Caki2 (cell line): ENCODE data around the gene GNB1L. TPM values are rescaled to one million over a fixed set of nuclear protein-coding genes. Genes with fewer than 3 reads are reported as not detected.

Experiments used
- DNase-seq: peaks from one replicate; pipeline ENCODE4 v3.0.0-alpha.2; 2015; ENCODE audit warnings: low read depth
- in situ Hi-C: cut with HindIII; loops from 2 replicates; pipeline ENCODE4 v1.10.0; 2016; ENCODE audit warnings: low sequenced_read_pairs, low pct_unique_long_range_greater_than_20kb, mixed read lengths
- total RNA-seq: library from RNA; depleted of rRNA; stranded (reverse); fragments of >200 nt; shearing (Covaris generic); gene quantifications from 2 replicates; pipeline ENCODE4 v1.2.3, GENCODE V29; 2014; ENCODE audit warnings: low replicate concordance

Gene GNB1L
- total RNA-seq, 1 experiment from 2014 or later = 42.7 TPM

GRCh38 chr22:19870153-19871022 lies 15.7 kb upstream of the GNB1L start:
- DNase-seq = no peak
- in situ Hi-C loops = no loop called here

- no peak for DNase-seq
- in situ Hi-C loops = no loop called here
Observed at GRCh38 chr22:19869497-19870152, 15.0 kb upstream of the GNB1L start.

GRCh38 chr22:19868773-19869471 lies 14.2 kb upstream of the GNB1L start:
- DNase-seq = no peak
- in situ Hi-C loops = no loop called here

- in situ Hi-C loops = no loop called here
- DNase-seq = no peak
Observed at GRCh38 chr22:19868333-19868732, 13.7 kb upstream of the GNB1L start.

- no peak for DNase-seq
- in situ Hi-C loops = no loop called here
Observed at GRCh38 chr22:19867617-19868016, 12.9 kb upstream of the GNB1L start.

- no peak for DNase-seq
Observed at GRCh38 chr22:19866665-19867009, 12.0 kb upstream of the GNB1L start.

GRCh38 chr22:19865141-19865829 lies 10.6 kb upstream of the GNB1L start:
- DNase-seq = no peak
- in situ Hi-C loops = no loop called here

More at GRCh38 chr22:19866665-19867009, 12.0 kb upstream of the GNB1L start:
- in situ Hi-C loops = no loop called here

DNA sequence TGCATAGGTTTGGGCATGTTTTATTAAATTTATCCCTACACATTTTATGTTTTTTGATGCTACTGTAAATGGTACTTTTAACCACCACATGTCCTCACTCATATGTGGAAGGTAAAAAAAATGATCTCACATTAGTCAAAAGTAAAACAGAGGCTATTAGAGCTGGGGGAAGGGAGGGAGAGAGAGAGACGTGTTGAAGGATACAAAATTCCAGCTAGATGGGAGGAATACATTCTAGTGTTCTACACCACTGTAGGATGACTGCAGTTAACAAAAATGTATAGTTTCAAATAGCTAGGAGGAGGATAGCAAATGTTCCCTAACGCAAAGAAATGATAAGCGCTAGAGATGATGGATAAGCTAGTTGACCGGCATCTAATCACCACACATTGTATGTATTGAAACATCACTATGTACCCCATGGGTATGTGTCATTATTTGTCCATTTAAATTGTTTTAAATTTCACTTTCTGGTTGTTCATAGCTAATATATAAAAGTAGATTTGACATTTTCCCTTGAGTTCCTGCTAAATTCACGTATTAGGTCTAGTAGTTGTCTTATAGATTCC lies 9.9 kb upstream of the GNB1L start:
- DNase-seq = no peak
- in situ Hi-C loops = no loop called here

DNA sequence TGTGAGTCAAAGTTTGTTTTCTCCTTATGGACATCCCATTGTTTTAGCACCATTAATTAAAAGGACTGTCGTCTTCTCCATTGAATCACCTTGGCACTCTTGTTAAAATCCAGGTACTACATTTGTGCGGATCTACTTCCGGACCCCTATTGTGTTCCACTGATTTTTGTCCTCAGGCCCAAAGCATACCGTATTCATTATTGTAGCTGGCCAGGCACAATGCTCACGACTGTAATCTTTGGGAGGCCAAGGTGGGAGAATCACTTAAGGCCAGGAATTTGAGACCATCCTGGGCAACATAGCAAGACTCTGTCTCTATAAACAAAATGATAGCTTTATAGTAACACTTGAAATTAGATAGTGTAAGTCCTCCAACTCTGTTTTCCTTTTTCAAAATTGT lies 8.9 kb upstream of the GNB1L start:
- no peak for DNase-seq
- in situ Hi-C loops = no loop called here

- DNase-seq = no peak
- in situ Hi-C loops = no loop called here
Observed at GRCh38 chr22:19862619-19863246, 8.1 kb upstream of the GNB1L start.

DNA sequence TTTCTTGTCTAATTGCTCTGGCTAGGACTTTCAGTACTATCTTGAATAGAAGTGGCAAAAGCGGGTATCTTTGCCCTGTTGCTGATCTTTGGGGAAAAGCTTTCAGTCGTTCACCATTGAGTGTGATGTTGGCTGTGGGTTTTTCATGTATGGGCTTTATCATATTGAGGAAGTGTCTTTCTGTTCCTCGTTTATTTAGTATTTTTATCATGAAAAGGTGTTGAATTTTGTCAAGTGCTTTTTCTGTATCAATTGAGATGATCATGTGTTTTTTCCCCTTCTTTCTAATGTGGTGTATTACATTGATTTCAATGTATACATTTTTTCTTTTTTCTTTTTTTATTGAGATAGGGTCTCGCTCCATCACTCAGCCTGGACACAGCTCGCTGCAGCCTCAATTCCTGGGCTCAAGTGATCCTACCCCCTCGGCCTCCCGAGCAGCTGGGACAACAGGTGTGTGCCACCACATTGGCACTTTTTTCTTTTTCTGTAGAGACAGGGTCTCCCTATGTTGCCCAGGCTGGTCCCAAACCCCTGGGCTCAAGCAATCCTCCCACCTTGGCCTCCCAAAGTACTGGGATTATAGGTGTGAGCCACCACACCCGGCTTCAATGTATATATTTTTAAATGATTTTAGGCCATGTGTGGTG lies 5.3 kb upstream of the GNB1L start:
- no peak for DNase-seq
- in situ Hi-C loops = no loop called here

GRCh38 chr22:19857382-19857781 lies 2.7 kb upstream of the GNB1L start:
- no peak for DNase-seq
- in situ Hi-C loops = no loop called here

DNA sequence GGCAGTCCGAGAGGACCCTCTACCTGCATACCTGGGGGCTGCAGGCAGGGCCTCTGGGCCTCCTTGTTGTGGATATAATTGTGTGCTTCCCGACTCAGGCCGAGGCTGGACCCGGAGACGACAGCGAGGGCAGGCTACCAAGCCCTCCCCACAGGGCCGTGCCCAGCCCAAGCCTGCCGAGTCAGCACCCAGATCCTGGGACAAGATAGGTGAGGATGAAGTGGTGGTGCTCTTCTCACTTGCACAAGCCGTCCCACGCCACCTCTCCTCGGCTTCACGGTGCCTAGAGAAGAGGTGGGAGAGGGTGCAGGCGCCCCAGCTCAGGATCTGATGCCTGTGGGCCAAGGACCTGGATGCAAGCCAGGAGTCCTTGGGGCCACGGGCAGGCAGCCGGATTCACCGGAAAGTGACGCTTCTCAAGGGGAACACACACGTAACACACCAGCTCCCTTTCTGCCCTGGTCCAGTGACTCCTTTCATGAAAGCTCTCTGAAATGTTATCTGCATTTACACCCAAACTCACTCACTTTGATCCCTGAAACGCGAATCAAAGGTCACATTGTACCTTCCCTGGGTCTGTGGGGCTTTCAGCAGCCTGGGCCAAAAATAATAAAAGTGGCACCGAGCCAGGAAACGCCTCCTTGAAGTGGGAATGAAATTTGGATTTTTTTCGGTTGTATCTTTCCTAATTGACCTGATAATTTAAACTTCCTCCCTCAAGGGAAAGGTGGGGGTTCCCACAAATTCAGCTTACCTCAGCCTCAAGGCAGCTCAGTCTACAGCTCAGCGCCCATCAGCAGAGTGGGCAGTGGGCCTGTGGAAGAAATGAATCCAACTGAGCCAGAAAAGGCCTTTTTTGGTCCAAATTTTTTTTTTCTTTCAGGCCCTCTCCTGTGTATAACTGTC lies 1.1 kb upstream of the GNB1L start:
- DNase-seq = peak; percentile 77
- in situ Hi-C loops = no loop called here

GRCh38 chr22:19853879-19854777 lies 546 bp downstream of the GNB1L start:
- in situ Hi-C loops = no loop called here
- no peak for DNase-seq

GRCh38 chr22:19853058-19853878 lies 1.4 kb downstream of the GNB1L start:
- in situ Hi-C loops = no loop called here

More at GRCh38 chr22:19853058-19853878, 1.4 kb downstream of the GNB1L start:
- DNase-seq = no peak
